ENCODE measurements around the gene MRPS6. TPM values are rescaled to one million over a fixed set of nuclear protein-coding genes. Genes with fewer than 3 reads are reported as not detected.

MRPS6 gene
- total RNA-seq, 1 experiment from 2014 or later: 43.5 TPM

- H3K9me3 Mint-ChIP-seq (ENCODE audit: low read depth, unreplicated experiment): peaks cover 4% of the 10 kb centered on the region
- no peak for TF ChIP-seq CTCF (IDR thresholded peaks at IDR 0.05; ENCODE audit: unreplicated experiment)
- CTCF ChIA-PET: no interaction called here
- intact Hi-C loops (cut with micrococcal nuclease; ENCODE audit: unreplicated experiment): no loop called here
- no peak for DNase-seq
- H3K36me3 Mint-ChIP-seq (ENCODE audit: insufficient read depth, unreplicated experiment): no peaks in the 10 kb centered on the region
- no peaks in the 10 kb centered on the region for H3K27me3 Mint-ChIP-seq (ENCODE audit: unreplicated experiment)
- no TSS peak for BruUV-seq (replicated peaks)
- no peaks in the 10 kb centered on the region for H3K4me1 Mint-ChIP-seq (ENCODE audit: low read depth, unreplicated experiment)
- H3K4me3 Mint-ChIP-seq (ENCODE audit: low read depth, unreplicated experiment): no peak overlapping the region
- no peak overlapping the region for H3K27ac Mint-ChIP-seq (ENCODE audit: unreplicated experiment)
Measured at GRCh38 chr21:34170886-34171285, 97.5 kb downstream of the MRPS6 start.

- Mint-ChIP-seq H3K27ac (ENCODE audit: unreplicated experiment) (no peak overlapping the region), H3K4me3 (ENCODE audit: low read depth, unreplicated experiment) (no peak overlapping the region), H3K27me3 (ENCODE audit: unreplicated experiment) (no peaks in the 10 kb centered on the region), H3K4me1 (ENCODE audit: low read depth, unreplicated experiment) (no peaks in the 10 kb centered on the region), H3K9me3 (ENCODE audit: low read depth, unreplicated experiment) (no peaks in the 10 kb centered on the region), H3K36me3 (ENCODE audit: insufficient read depth, unreplicated experiment) (no peaks in the 10 kb centered on the region)
- DNase-seq: no peak
- BruUV-seq (replicated peaks): no TSS peak
- intact Hi-C loops (cut with micrococcal nuclease; ENCODE audit: unreplicated experiment): no loop called here
- CTCF ChIA-PET: no interaction called here
- TF ChIP-seq CTCF (IDR thresholded peaks at IDR 0.05; ENCODE audit: unreplicated experiment): no peak
Measured at GRCh38 chr21:34174470-34174869, 101.1 kb downstream of the MRPS6 start.

DNA sequence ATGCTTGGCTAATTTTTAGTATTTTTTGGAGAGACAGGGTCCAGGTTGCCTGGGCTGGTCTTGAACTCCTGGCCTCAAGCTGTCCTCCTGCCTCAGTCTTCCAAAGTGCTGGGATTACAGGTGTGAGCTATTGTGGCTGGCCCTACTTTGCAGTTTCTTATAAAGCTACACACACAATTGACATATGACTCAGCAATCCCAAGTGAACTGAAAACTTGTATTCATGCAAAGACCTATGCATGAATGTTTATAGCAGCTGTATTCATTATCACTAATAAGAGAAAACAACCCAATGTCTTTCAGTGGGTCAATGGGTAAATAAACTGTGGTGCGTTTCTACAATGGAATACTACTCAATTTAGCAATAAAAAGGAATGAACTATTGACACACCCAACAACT, 103.1 kb downstream of the MRPS6 start:
- no peak for DNase-seq
- Mint-ChIP-seq H3K4me3 (ENCODE audit: low read depth, unreplicated experiment) (no peak overlapping the region), H3K36me3 (ENCODE audit: insufficient read depth, unreplicated experiment) (no peaks in the 10 kb centered on the region), H3K9me3 (ENCODE audit: low read depth, unreplicated experiment) (no peaks in the 10 kb centered on the region), H3K4me1 (ENCODE audit: low read depth, unreplicated experiment) (no peaks in the 10 kb centered on the region), H3K27me3 (ENCODE audit: unreplicated experiment) (no peaks in the 10 kb centered on the region), H3K27ac (ENCODE audit: unreplicated experiment) (no peak overlapping the region)
- BruUV-seq (replicated peaks): no TSS peak
- TF ChIP-seq CTCF (IDR thresholded peaks at IDR 0.05; ENCODE audit: unreplicated experiment): no peak
- CTCF ChIA-PET: no interaction called here
- intact Hi-C loops (cut with micrococcal nuclease; ENCODE audit: unreplicated experiment): no loop called here

DNA sequence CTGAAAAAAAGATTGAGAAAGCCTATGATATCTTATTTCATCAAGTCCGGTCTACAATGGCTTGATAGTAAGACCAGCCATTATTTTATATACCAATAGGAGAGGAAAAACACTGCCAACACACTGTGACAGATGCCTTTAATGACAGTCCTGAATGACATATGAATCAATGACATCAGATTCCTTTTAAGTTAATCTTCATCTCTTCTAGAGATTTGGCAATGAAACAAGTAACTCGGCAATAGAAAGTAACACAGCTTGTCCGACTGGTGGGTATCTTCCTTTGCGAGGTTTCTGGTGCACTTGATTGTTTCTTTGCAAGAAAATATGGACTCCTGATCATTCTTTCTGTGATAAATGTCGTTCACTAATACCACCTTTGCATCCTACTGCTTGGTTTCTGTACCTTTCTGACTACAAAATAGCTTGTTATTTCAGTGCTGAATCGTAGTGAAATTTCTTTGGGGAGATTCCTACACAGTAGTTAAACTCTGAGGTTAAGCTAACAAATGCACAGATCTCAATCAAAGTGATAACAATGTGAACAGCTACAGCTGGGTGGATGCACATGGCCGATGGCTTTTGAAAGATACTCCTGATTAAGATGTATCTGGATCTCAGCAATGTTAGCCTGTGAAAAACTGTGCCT, 104.7 kb downstream of the MRPS6 start:
- DNase-seq: no peak
- intact Hi-C loops (cut with micrococcal nuclease; ENCODE audit: unreplicated experiment): no loop called here
- Mint-ChIP-seq H3K9me3 (ENCODE audit: low read depth, unreplicated experiment) (no peaks in the 10 kb centered on the region), H3K27me3 (ENCODE audit: unreplicated experiment) (no peaks in the 10 kb centered on the region), H3K4me3 (ENCODE audit: low read depth, unreplicated experiment) (no peak overlapping the region), H3K27ac (ENCODE audit: unreplicated experiment) (no peak overlapping the region), H3K4me1 (ENCODE audit: low read depth, unreplicated experiment) (no peaks in the 10 kb centered on the region), H3K36me3 (ENCODE audit: insufficient read depth, unreplicated experiment) (no peaks in the 10 kb centered on the region)
- CTCF ChIA-PET: interaction anchor here (0.8 kb wide), 1 partner anchor 170 kb away, joined by 3 read pairs; no protein-coding TSS in a partner anchor
- no peak for TF ChIP-seq CTCF (IDR thresholded peaks at IDR 0.05; ENCODE audit: unreplicated experiment)
- no TSS peak for BruUV-seq (replicated peaks)

Measured in Calu3 (cell line).